T1000 (cell line): ENCODE results near the gene KIF26B.

ENCODE experiments used
- DNase-seq: peaks from one replicate; lab custom pipeline; 2025; ENCODE audit warnings: mixed read lengths; lab: John Stamatoyannopoulos, UW

The KIF26B gene

GRCh38 chr1:245571815-245572294 lies 417.1 kb downstream of the KIF26B start:
- no peak for DNase-seq

- no peak for DNase-seq
Observed at GRCh38 chr1:245572709-245573108, 417.9 kb downstream of the KIF26B start.

- no peak for DNase-seq
Observed at GRCh38 chr1:245575710-245576109, 420.9 kb downstream of the KIF26B start.

- no peak for DNase-seq
Observed at GRCh38 chr1:245576323-245576722, 421.5 kb downstream of the KIF26B start.

GRCh38 chr1:245577191-245578157 lies 422.7 kb downstream of the KIF26B start:
- no peak for DNase-seq

GRCh38 chr1:245578308-245578707 lies 423.5 kb downstream of the KIF26B start:
- no peak for DNase-seq

- no peak for DNase-seq
Observed at GRCh38 chr1:245578771-245579170, 424.0 kb downstream of the KIF26B start.

GRCh38 chr1:245579881-245580280 lies 425.1 kb downstream of the KIF26B start:
- DNase-seq, result no peak

GRCh38 chr1:245580651-245581050 lies 425.9 kb downstream of the KIF26B start:
- no peak for DNase-seq

GRCh38 chr1:245582026-245582425 lies 427.2 kb downstream of the KIF26B start:
- no peak for DNase-seq

- no peak for DNase-seq
Observed at GRCh38 chr1:245583081-245583480, 428.3 kb downstream of the KIF26B start.

- no peak for DNase-seq
Observed at GRCh38 chr1:245583575-245584330, 429.0 kb downstream of the KIF26B start.

- DNase-seq, result no peak
Observed at GRCh38 chr1:245585252-245585959, 430.6 kb downstream of the KIF26B start.

GRCh38 chr1:245587435-245588115 lies 432.8 kb downstream of the KIF26B start:
- DNase-seq, result no peak

- DNase-seq, result no peak
Observed at GRCh38 chr1:245588116-245588639, 433.4 kb downstream of the KIF26B start.

GRCh38 chr1:245589316-245589715 lies 434.5 kb downstream of the KIF26B start:
- DNase-seq, result no peak

GRCh38 chr1:245589906-245590305 lies 435.1 kb downstream of the KIF26B start:
- no peak for DNase-seq

GRCh38 chr1:245590726-245591125 lies 435.9 kb downstream of the KIF26B start:
- DNase-seq, result no peak

- no peak for DNase-seq
Observed at GRCh38 chr1:245591346-245592188, 436.8 kb downstream of the KIF26B start.

GRCh38 chr1:245592189-245592460 lies 437.3 kb downstream of the KIF26B start:
- no peak for DNase-seq
